HL-60/S4 treated with retinoic acid at 250 ng/mL for 4 days and 3 days (cell line): ENCODE data around the gene ZMYND19.
"Not testable (repeated sequence)": the region's sequence is repeated elsewhere in the genome, so short reads cannot be mapped to it uniquely, and the experiment has no call there.

Experiments
- in situ Hi-C: fragments of 300-500 bp; cut with MboI; formaldehyde crosslinking; loops from 2 replicates; pipeline ENCODE4 v1.7.0; 2022; ENCODE audit warnings: low sequenced_read_pairs

The ZMYND19 gene

DNA sequence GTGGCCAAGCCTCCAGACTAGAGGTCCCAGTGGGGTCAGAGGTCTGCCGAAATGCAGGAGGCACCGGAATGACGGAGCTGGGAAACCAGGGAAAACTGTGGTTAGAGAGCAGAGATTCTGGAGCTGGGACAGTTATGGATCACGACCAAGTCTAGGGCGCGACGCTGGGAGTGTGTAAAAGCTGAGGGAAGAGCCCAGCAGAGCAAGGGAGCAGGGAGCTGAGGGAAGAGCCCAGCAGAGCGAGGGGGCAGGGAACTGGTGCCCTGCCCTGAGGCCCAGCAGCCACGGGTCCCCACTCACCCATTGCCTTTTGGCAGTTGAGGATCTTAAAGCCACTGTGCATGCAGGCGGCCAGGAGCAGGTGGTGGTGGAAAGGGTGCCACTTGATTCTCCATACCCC, 26.2 kb downstream of the ZMYND19 start:
- in situ Hi-C loops, result no loop called here

DNA sequence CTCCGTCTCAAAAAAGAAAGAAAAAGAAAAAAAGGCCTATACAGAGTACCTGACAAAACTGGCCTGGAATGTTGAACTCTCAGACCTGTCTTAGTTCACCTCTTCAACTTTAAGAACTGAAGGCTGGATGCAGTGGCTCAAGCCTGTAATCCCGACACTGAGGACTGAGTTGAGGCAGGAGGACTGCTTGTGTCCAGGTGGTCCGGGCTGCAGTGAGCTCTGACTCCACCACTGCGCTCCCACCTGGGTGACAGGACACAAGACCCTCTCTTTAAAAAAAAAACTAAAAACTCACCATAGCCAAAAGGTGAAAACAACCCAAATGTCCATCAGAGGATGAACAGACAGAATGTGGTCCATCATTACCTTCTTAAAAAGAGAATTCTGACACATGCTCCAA, 32.2 kb downstream of the ZMYND19 start:
- in situ Hi-C loops, result no loop called here

DNA sequence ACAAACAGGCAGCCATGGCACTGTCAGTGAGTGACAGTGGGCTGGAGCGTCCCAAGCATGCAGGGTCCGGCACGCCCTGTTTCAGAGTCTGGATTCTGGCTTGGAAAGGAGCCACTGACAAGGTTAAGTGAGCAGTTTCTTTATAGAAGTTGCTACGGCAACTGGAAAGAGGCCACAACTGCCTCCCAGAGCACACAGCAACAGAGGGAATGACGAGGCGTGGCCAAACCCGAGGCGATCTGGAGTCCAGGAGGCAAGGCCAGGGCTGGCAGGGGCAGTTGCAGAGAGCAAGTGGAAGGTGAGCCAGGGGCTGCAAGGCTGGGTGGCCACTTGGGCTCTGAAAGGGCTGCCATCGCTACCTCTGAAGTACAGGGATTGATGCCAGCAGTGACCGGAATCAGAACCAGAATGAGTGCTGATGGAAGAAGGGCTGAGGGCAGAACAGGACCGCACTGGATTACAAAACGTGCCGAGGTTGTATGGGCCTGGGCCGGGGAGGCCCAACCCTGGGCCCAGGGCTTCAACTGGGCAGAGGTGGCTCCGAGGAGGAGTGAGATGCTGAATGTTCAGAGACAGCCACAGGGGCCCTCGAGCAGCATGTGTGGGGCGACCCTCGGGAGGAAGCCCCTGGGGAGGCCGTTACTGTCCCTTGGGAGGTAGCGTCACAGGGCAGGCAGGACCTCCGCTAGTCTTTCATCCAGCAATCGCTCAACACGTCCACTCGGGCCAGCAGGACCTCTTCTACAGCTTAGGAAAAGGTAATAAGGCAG, 34.1 kb downstream of the ZMYND19 start:
- in situ Hi-C loops, result no loop called here

DNA sequence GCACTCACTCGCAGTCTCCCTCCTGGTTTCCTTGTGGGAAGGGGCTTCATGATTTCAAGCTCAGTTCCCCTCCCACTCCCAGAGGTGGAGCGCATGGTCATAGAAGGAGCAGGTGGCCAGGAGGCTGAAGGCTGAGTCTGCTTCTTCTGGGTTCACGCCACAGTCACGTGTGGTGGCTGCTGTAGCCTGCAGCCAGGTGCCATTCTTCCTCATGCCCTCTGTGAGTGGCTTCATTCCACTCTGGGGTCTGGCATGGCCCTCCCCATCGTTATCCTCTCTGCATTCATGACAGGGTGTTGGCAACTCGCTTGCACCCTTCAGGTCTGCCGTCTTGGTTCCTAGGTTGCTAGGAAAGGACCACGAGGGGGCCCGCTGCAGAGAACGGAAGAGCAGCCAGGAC, 35.1 kb downstream of the ZMYND19 start:
- in situ Hi-C loops, result no loop called here

DNA sequence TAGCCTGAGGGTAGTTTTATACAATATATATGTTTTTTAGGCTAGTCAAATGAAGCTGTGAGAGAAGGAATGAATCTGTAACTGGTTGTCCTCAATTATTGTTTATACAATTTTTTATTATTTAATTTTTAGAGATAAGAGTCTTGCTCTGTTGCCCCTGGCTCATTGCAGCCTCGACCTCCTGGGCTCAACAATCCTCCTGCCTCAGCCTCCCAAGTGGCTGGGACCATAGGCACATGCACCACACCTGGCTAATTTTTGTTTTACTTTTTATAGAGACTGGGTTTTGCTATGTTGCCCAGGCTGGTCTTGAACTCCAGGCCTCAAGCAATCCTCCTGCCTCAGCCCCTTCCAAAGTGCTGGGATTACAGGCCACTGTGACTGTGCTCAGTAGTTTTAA, 36.0 kb downstream of the ZMYND19 start:
- in situ Hi-C loops, result no loop called here

DNA sequence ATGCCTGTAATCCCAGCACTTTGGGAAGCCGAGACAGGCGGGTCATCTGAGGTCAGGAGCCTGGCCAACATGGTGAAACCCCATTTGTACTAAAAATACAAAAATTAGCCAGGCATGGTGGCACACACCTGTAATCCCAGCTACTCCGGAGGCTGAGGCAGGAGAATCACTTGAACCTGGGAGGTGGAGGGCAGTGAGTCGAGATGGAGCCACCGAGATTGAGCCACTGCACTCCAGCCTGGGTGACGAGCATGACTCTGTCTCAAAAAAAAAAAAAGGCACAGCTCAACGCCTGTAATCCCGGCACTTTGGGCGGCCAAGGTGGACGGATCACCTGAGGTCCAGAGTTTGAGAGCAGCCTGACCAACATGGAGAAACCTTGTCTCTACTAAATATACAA, 36.7 kb downstream of the ZMYND19 start:
- in situ Hi-C loops, result not testable (repeated sequence)

DNA sequence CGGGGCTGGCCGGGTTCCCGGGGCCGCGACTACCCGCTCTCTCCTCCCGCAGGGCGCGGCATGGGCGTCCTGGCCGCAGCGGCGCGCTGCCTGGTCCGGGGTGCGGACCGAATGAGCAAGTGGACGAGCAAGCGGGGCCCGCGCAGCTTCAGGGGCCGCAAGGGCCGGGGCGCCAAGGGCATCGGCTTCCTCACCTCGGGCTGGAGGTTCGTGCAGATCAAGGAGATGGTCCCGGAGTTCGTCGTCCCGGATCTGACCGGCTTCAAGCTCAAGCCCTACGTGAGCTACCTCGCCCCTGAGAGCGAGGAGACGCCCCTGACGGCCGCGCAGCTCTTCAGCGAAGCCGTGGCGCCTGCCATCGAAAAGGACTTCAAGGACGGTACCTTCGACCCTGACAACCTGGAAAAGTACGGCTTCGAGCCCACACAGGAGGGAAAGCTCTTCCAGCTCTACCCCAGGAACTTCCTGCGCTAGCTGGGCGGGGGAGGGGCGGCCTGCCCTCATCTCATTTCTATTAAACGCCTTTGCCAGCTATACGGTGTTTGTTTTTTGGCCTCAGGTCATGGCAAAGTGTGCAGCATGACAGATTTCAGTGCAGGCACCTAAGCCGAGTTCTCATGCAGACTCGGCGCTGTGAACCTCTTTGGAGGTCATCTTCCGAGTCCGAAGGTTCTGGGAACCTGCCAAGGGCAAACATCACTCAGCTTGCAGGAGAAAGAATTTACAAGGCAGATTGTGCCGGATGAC, 38.1 kb downstream of the ZMYND19 start:
- in situ Hi-C loops, result no loop called here

DNA sequence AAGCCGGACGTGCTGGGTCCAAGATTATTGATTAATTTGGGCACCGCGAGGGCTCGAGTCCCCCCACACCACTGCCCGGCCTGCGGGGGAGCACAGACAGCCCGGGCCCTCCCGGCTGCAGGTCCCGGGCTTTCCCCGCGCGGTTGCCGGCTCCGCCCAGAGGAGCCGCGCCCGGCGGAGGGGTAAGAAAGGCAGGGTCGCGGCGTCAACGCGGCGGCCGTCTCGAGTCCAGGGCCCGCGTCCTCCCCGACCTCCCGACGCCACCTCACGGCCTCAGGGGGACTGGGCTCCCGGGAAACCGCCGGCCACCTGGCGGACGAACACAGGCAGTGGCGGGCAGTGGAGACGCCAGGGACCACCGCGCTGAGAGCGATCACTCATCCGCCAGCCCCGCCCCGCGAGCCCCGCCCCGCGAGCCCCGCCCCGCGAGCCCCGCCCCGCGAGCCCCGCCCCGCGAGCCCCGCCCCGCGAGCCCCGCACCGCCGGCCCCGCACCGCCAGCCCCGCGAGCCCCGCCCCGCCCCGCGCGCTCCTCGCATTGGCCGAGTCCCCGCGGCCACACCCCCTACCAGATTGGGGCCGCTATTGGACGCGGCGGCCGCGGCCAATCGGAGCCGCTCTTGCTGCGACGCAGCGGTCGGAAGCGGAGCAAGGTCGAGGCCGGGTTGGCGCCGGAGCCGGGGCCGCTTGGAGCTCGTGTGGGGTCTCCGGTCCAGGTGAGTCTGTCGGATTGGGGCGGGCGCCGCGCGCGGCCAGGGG, 38.9 kb downstream of the ZMYND19 start, which contains the start of gene MRPL41:
TSS of gene MRPL41 (plus strand) at position 616 of the 758 bp plus-strand sequence. CDS start 203 bp downstream, outside the sequence.
- in situ Hi-C loops, result no loop called here

DNA sequence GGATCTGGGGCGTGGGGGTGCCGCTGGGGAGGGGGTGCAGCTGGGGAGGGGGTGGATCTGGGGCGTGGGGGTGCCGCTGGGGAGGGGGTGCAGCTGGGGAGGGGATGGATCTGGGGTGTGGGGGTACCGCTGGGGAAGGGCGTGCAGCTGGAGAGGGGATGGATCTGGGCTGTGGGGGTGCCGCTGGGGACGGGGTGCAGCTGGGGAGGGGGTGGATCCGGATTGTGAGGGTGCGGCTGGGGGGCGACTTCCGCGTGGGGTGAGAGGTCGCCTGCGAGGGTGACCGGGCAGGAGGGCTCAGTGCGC, 39.4 kb downstream of the ZMYND19 start:
- in situ Hi-C loops, result not testable (repeated sequence)

DNA sequence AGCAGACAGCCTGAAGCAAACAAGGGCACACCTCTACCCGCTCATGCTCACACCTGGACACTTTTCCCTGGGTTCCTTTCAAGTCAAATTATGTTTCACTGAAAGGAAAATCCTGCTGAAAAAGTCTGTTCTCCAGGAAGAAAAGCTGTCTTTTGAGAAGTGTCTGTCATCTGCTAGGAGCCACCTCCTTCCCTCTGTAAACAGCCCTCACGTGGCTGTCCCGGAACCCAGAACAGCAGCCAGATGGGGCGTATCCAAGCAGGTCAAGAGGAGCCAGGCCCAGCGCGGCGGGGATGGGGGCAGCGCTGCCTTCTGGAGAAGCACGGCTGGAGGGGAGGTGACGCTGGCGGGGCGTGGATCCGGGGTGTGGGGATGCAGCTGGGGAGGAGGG, 40.1 kb downstream of the ZMYND19 start, which contains the start of gene PNPLA7:
TSS of gene PNPLA7 (minus strand) at position 172 of the 391 bp plus-strand sequence. CDS start 205 bp downstream, outside the sequence.
- in situ Hi-C loops, result no loop called here

DNA sequence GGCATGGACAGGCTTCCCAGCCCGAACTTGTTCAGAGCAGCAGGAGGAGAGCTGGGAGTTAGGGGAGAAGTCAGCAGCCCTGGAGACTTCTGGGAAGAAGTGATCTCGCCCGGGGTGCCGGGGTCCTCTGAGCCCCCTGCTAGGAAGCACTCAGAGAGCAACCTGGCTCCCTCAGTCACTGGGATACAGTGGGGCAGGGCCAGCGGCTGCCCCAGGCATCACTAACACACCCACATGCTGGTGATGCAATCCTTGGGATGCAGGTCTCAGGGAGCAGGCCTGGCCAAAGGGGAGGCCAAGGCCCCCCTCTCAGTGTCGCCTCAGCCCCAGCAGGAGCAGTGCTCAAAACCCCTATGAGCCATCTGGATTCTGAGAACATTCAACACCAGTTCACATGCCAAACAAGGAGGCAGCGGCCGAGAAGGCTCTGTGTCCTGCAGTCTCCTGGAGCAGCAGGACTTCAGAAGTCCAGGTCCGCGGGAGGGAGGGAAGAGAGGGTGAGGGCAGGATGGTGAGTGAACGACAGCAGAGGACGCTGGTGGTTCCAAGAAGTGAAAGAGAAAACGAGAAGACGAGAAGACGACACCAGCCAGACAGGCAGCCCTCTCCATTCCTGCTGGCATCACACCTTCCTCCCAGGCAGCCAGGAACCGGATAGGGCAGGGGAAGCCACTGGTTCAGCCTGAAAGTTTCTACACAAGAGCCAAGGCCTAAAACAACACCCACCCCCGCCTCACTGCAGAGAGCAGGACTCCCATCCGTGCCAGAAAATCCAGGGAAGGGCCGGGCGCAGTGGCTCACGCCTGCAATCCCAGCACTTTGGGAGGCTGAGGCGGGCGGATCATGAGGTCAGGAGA, 42.4 kb downstream of the ZMYND19 start:
- in situ Hi-C loops, result no loop called here

DNA sequence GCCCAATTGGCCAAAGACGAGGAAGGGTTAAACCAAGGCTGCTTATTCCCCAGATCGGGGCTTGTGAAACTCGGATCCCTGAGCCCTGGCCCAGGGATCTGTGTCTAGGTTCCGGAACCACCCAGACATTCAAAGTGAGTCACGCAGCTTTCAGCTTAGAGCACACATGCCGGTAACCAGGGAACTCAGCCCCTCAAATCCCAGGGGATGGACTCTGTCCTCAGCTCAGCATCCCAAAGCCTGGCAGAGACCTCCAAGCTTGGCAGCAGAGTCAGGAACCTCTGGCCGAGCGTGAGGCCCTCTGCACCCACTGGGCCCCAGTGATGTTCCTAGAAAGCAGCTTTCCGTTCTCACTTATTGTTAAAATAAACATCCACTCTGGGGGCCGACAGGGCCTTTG, 45.2 kb downstream of the ZMYND19 start:
- in situ Hi-C loops, result no loop called here

DNA sequence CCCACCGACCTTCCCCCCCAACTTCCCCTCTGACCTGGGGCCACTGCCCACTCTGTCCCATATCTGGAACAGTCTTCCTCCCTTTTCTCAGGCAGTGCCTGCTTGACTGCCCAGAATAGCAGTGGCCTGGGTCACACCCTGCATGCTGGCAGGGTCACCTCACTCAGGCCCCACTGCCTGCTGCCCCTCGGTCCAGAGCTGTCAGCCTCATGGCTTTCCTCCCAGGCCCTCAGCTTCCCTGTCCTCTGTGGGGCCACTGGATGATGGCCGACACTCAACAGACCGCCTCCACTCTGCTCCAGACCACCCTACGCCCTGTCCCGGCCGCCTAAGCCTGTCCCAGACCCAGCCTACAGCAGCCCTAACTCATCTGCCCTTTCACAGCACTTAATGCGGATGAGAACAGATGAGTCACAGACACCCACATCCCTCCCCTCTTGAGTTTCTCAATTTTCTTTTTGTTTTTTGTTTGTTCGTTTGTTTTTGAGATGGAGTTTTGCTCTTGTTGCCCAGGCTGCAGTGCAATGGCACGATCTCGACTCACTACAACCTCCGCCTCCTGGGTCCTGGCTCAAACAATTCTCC, 46.0 kb downstream of the ZMYND19 start:
- in situ Hi-C loops, result no loop called here

DNA sequence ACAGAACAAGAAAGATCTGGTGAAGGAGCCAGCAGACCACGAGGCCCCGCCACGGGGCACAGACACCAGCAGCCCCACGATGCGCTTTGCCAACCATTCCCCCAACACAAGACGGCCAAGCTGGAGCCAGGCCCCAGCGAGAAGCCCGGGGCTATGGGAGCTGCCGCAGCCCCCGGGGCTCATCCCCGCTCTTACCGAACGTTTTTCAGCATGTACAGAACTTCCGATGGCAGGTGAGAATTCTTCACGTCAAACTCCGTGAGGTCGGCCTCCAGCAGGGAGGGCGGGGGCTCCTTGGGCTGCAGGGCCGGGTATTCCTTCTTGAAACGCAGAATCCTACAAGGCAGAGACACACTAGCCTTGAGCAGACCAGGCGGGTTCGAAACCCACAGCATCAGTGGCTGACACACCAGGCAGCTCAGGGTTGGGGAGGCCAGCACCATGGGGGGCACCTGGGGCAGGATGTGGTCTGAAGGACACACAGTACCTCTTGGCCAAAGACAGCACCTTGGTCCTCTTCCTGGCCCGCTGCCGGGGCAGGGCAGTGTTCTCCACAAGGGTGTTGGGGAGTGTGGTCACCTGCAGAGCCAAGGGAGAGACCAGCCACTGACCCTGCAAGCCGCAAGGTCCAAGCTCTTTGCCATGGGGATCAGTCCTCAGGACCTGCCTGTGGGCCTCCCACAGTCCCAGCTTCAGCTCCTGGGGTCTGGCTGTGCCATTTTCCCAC, 46.9 kb downstream of the ZMYND19 start:
- in situ Hi-C loops, result no loop called here

DNA sequence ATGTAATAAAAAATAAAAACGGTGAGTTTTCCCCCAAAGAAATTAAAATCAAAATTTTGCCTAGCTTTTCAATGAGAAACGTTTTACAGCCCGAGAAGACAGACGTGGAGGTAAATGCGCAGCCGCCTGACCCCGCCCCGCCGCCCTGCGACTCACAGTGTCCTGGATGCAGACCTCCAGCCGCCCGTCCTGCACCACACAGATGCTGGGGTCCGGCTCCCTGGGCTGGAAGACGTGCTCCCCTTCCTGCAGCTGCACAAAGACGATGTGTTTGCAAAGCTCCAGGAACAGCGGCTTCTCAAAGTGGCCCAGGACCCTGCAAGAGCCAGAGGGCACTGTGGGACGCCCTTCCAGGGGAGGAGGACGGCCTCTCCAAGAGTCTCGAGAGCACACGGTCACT, 47.8 kb downstream of the ZMYND19 start:
- in situ Hi-C loops, result no loop called here

DNA sequence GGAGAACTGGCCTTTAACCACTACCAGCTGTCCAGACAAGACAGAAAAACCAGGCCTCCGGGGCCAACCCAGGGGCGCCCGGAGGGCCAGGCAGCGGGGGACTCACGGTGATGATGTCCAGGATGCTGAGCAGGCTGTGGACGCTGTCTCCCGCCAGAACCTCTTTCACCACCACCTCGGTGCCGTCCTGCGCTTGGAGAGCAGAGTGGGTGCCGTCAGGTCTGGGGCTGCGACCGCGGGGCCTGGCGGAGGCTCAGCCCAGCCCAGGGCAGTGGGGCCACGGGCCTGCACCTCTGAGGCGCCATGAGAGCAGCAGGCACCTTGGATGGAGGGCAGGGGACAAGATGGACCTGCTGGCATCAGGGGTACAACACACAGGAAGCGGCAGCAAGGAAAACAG, 49.8 kb downstream of the ZMYND19 start:
- in situ Hi-C loops, result no loop called here

DNA sequence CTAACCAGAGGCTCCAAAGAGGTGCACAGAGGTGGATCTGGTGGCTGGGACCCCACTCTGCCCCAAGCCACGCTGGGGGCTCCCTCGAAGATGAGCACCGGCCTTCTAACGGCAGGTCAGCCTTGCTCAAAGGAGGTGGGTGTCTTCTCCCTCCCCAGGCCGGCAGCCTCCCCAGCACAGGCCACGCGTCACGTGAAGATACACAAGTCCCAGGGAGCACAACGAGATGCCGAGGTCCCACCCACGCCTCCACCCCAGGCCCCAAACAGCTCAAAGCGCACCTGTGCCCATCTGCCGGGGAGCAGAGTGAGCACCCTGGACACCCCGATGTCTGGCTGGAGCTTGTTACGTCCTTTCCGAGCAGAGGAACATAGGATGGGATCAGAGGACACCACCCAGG, 52.3 kb downstream of the ZMYND19 start:
- in situ Hi-C loops, result no loop called here

DNA sequence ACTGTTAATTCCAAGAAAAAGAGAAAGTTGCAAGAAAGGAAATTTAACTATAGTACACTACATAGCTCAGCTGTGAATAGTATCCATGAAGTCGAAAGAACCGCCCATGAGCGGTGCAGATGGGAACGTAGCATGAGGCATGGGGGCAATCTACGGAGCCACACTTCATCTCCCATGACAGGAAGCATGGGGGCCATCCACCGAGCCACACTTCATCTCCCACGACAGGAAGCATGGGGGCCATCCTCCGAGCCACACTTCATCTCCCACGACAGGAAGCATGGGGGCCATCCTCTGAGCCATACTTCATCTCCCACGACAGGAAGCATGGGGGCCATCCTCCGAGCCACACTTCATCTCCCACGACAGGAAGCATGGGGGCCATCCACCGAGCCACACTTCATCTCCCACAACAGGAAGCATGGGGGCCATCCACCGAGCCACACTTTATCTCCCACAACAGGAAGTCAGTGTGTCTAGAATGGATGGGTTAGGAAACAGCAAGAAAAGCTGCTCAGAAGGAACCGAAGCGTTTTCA, 53.6 kb downstream of the ZMYND19 start:
- in situ Hi-C loops, result not testable (repeated sequence)

DNA sequence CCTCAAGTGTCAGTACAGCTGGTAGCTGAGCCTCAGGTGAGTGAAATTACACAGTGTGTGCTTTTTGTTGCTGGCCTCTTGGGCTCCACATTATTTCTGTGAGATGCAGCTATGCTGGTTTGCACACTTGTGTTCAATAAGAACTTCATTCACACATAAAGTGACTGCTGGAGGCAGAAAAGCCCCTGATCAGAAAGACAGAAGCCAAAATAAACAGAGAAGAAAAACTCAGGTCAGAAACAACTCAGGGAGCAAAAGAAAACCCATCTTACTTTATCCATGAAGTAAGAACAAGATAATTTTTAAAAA, 55.2 kb downstream of the ZMYND19 start:
- in situ Hi-C loops, result no loop called here
